HepG2 (cell line): Measurements from ENCODE around the gene MTR. TPM values are rescaled to one million over a fixed set of nuclear protein-coding genes. Genes with fewer than 3 reads are reported as not detected.

Experiments
- BCL6 ChIP-seq: IDR thresholded peaks from 2 replicates; pipeline ENCODE4 v1.6.1; 2016; ENCODE audit warnings: missing genetic modification reagents, missing compliant biosample characterization
- CEBPB ChIP-seq: IDR thresholded peaks from 2 replicates; pipeline ENCODE4 v1.6.1; 2011; ENCODE audit warnings: low read depth, low read length, improper control_type of control experiment, borderline replicate concordance
- HMG20B ChIP-seq: conservative IDR thresholded peaks from 2 replicates; pipeline ENCODE4 v1.6.1; 2016; ENCODE audit warnings: missing genetic modification reagents, missing compliant biosample characterization
- HNRNPK ChIP-seq: fragments of 200-400 bp; formaldehyde crosslinking; IDR thresholded peaks from 2 replicates; pipeline ENCODE4 v1.6.1; 2018; ENCODE audit warnings: low read length, low read depth, moderate library complexity, mild to moderate bottlenecking; ENCODE audit not compliant: poor library complexity, severe bottlenecking
- MED1 ChIP-seq: sonication (generic); formaldehyde crosslinking; IDR thresholded peaks from 2 replicates; pipeline ENCODE4 v1.4.0; 2020; ENCODE audit warnings: missing genetic modification reagents
- NR2F1 ChIP-seq, 2 experiments: fragments of 450-650 bp in 1 of 2; formaldehyde crosslinking in 1 of 2; IDR thresholded peaks; 2 replicates each; pipeline versions ENCODE4 v1.5.0 to v1.6.1; 2016 to 2020; ENCODE audit warnings: mild to moderate bottlenecking in 1 of 2, missing compliant biosample characterization in 1 of 2, missing genetic modification reagents in 1 of 2, moderate library complexity in 1 of 2
- NR2F2 ChIP-seq: IDR thresholded peaks from 2 replicates; pipeline ENCODE4 v1.6.1; 2012; ENCODE audit warnings: low read depth, inconsistent platforms, borderline replicate concordance
- PITX1 ChIP-seq: sonication (generic); formaldehyde crosslinking; IDR thresholded peaks from 2 replicates; pipeline ENCODE4 v1.5.1; 2020; ENCODE audit warnings: mild to moderate bottlenecking, missing genetic modification reagents
- PPARG ChIP-seq: conservative IDR thresholded peaks from 2 replicates; pipeline ENCODE4 v1.6.1; 2016; ENCODE audit warnings: missing biosample characterization, missing genetic modification reagents
- RARA ChIP-seq: IDR thresholded peaks from 2 replicates; pipeline ENCODE4 v1.6.1; 2016; ENCODE audit warnings: missing genetic modification reagents, missing compliant biosample characterization
- SOX13 ChIP-seq, 3 experiments: fragments of 450-650 bp in 1 of 3; sonication (generic) in 1 of 3; formaldehyde crosslinking in 1 of 3; IDR thresholded peaks in 2 of 3; conservative IDR thresholded peaks in 1 of 3; 2 replicates each; pipeline versions ENCODE4 v1.5.0 to v1.6.1; 2016 to 2020; ENCODE audit warnings: antibody characterized with exemption in 1 of 3, mild to moderate bottlenecking in 1 of 3, missing compliant biosample characterization in 1 of 3, missing genetic modification reagents in 1 of 3, moderate library complexity in 1 of 3
- TARDBP ChIP-seq: sonication (generic); formaldehyde crosslinking; IDR thresholded peaks from 2 replicates; pipeline ENCODE4 v1.8.0; 2022; ENCODE audit warnings: mild to moderate bottlenecking, missing genetic modification reagents
- ZNF451 ChIP-seq: sonication (generic); formaldehyde crosslinking; IDR thresholded peaks from 2 replicates; pipeline ENCODE4 v1.5.0; 2020; ENCODE audit warnings: mild to moderate bottlenecking, missing genetic modification reagents
- ZNF609 ChIP-seq: sonication (generic); formaldehyde crosslinking; IDR thresholded peaks from 2 replicates; pipeline ENCODE4 v1.4.0; 2020; ENCODE audit warnings: mild to moderate bottlenecking, missing genetic modification reagents, borderline replicate concordance
- ZNF747 ChIP-seq: sonication (generic); formaldehyde crosslinking; IDR thresholded peaks from 2 replicates; pipeline ENCODE4 v1.8.1; 2023; ENCODE audit warnings: missing genetic modification reagents, mild to moderate bottlenecking, borderline replicate concordance
- polyA plus RNA-seq, 8 experiments: library from polyadenylated mRNA; depleted of rRNA in 3 of 8; stranded (reverse) in 7 of 8; unstranded in 1 of 8; fragments of >200 nt; fragmentation: Illumina TruSeq in 4 of 8; extraction: Trizol in 4 of 8; gene quantifications; 2 replicates each; pipeline versions ENCODE4 v1.2.1 to v1.2.3, GENCODE V29; 2011 to 2016; ENCODE audit warnings: low read depth in 4 of 8, missing spikeins in 1 of 8, mixed read lengths in 1 of 8; ENCODE audit not compliant: insufficient read depth in 1 of 8
- total RNA-seq, 5 experiments: library from RNA; depleted of rRNA; stranded (reverse); fragments of >200 nt; fragmentation: Illumina TruSeq; extraction: Trizol; gene quantifications; 2 replicates each; pipeline ENCODE4 v1.2.3, GENCODE V29; 2016; ENCODE audit warnings: low read depth in 1 of 5
- TF ChIP-seq, protein P1 (sequence below): IDR thresholded peaks from 2 replicates; pipeline ENCODE4 v1.6.1; 2016; ENCODE audit warnings: low read depth, missing genetic modification reagents, missing compliant biosample characterization

The MTR gene
- total and polyA plus RNA-seq, 2 of the 13 experiments (the other 11 are each of a cell fraction or from before 2014, with no cell fraction given), result 16.3 to 36.1 TPM

DNA sequence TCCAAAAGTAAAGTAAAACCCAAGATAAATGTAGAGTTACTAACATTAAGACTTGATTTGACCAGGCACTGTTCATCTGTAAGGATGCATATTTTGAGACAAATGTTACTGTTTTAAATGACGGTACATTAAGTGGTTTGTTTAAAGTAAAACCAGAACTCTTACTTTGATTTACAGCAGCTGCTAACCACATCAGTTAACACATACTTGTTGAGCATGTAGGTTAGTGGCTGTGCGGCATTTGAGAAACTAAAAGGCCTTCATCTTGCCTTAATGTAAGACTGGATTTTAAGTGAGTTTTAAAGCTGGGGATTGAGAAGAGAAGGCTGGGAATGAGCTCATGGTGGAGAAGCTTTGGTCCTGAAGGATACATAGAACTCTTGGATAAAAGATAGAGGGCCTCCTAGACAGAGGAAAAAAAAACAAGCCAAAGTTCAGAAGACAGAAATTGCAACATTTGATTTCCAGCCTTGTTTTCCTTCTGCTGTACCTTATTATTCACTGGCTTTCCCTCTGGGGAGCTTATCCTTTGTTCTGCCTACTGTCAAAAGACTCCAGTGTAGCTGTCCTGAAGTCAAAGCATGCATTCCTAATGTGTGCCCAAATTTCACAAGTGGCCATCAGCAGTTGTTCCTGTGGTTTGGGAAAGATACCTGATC is 66.6 kb downstream of the MTR start (continued):
- TF ChIP-seq, protein P1, sequence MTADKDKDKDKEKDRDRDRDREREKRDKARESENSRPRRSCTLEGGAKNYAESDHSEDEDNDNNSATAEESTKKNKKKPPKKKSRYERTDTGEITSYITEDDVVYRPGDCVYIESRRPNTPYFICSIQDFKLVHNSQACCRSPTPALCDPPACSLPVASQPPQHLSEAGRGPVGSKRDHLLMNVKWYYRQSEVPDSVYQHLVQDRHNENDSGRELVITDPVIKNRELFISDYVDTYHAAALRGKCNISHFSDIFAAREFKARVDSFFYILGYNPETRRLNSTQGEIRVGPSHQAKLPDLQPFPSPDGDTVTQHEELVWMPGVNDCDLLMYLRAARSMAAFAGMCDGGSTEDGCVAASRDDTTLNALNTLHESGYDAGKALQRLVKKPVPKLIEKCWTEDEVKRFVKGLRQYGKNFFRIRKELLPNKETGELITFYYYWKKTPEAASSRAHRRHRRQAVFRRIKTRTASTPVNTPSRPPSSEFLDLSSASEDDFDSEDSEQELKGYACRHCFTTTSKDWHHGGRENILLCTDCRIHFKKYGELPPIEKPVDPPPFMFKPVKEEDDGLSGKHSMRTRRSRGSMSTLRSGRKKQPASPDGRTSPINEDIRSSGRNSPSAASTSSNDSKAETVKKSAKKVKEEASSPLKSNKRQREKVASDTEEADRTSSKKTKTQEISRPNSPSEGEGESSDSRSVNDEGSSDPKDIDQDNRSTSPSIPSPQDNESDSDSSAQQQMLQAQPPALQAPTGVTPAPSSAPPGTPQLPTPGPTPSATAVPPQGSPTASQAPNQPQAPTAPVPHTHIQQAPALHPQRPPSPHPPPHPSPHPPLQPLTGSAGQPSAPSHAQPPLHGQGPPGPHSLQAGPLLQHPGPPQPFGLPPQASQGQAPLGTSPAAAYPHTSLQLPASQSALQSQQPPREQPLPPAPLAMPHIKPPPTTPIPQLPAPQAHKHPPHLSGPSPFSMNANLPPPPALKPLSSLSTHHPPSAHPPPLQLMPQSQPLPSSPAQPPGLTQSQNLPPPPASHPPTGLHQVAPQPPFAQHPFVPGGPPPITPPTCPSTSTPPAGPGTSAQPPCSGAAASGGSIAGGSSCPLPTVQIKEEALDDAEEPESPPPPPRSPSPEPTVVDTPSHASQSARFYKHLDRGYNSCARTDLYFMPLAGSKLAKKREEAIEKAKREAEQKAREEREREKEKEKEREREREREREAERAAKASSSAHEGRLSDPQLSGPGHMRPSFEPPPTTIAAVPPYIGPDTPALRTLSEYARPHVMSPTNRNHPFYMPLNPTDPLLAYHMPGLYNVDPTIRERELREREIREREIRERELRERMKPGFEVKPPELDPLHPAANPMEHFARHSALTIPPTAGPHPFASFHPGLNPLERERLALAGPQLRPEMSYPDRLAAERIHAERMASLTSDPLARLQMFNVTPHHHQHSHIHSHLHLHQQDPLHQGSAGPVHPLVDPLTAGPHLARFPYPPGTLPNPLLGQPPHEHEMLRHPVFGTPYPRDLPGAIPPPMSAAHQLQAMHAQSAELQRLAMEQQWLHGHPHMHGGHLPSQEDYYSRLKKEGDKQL (CRISPR knock-in tag), result 0 out of 2 replicates have a peak, but pooled peaks have one; percentile 16
- TF ChIP-seq ZNF609, result peak; percentile 45; the same call in 1 of the 2 replicates
- 0 out of 2 replicates have a peak, but pooled peaks have one; percentile 41 for TF ChIP-seq PITX1 (CRISPR knock-in tag)
- peak; percentile 40; the same call in 1 of the 2 replicates for TF ChIP-seq CEBPB
- peak; percentile 84 for TF ChIP-seq PPARG
- TF ChIP-seq SOX13 (IDR thresholded peaks at IDR 0.05), result peak; percentile 51; the same call in 1 of the 2 replicates
- TF ChIP-seq SOX13 (CRISPR knock-in tag; conservative IDR thresholded peaks at IDR 0.05 in 1 of 2, IDR thresholded peaks at IDR 0.05 in 1 of 2), result peak in 1 of 2 experiments; percentile 92; a peak in 2 of 4 replicates
- peak; percentile 40; the same call in 1 of the 2 replicates for TF ChIP-seq RARA (CRISPR knock-in tag)
- peak; percentile 50 for TF ChIP-seq TARDBP (CRISPR knock-in tag)
- no peak for TF ChIP-seq NR2F1 (CRISPR knock-in tag; IDR thresholded peaks at IDR 0.05)
- TF ChIP-seq ZNF451, result no peak
- 0 out of 2 replicates have a peak, but pooled peaks have one; percentile 21 for TF ChIP-seq HMG20B (CRISPR knock-in tag)
- TF ChIP-seq NR2F2, result peak; percentile 53; the same call in 1 of the 2 replicates
- no peak for TF ChIP-seq ZNF747 (CRISPR knock-in tag)
- peak; percentile 59 for TF ChIP-seq MED1
- TF ChIP-seq HNRNPK, result no peak
- TF ChIP-seq BCL6 (CRISPR knock-in tag), result peak; percentile 86
